ENCODE data around the gene UEVLD.

UEVLD gene

DNA sequence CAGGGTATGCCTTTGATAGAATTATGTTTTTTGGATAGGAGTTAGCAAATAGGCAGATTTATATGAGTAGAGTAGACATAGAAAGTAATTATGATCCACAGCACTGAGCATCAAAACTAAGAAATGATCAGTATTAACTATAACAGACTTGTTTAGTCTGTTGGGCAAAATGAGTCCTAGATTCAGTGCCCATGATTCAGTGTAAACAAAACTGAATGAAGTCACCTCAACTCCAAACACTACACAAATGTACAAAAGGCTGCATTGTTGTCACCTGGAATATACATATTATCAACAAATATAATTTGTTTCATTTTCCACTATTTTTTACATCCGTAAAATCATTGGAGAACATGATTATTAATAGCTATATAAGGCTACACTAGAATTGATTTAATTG lies 6.7 kb downstream of the UEVLD start:
- DNase-seq (ENCODE audit: low read depth): no peak

DNA sequence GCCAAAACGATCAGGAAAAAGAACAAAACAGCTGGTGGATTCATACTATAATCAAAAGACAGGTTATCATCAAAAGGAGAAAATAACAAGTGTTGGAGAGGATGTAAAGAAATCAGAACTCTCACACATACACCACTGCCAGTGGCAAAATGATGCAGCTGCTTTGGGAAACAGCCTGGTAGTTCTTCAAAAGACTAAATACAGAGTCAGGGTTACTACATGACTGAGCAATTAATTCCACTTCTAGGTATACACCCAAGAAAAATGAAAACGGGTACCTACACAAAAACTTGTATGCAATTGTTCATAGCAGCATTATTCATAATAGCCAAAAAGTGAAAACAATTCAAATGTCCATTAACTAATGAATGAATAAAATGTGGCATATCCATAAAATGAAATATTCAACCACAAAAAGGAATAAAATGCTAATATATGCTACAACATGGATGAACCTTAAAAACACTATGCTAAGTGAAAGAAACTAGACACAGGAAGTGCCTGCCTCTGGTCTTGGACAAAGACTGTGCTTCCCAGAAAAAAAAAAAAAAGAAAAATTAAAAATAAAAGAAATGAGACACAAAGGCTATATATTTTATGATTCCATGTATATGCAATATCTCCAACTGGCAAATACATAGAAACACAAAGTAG lies 8.3 kb downstream of the UEVLD start:
- DNase-seq (ENCODE audit: low read depth): no peak

DNA sequence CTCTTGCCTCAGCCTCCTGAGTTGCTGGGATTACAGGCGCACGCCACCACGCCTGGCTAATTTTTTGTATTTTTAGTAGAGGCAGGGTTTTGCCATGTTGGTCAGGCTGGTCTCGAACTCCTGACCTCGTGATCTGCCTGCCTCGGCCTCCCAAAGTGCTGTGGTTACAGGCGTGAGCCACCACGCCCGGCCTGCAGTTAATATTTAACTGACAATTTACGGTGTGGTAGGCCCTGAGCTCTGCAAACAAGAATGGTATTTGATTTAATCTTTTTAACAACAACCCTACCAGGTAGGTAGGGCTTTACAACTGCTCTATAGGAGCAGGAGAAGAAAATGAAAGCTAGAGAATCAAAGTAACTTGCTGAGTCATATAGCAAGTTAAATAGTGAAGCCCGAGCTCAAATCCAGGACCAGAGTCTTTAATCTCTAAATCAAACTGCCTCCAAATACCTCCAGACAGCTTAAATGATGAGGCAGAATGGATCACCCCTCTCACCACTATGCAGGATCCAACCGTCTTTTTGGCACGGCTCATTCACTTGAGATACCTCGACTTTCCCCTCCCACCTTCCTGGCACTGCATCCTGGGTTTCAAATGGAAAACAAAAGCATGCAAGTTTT lies 9.4 kb downstream of the UEVLD start:
- DNase-seq (ENCODE audit: low read depth): no peak

DNA sequence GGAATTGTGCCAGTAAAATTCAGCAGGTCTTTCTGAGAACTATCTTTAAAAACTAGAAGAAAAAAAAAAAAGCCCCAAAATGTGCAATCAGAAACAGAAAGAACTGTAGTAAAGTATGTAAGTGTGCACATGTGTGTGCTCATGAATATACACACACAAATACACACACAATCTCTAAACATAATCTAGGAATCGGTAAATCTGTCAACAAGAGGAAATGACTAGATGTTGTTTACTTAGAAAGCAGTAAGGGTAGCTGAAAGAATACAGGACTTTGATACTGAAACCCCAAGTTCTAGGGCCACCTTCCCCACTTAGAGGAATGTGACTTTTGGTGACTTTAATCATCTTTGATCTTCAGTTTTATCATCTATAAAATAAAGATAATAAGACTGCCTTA lies 13.2 kb downstream of the UEVLD start:
- no peak for DNase-seq (ENCODE audit: low read depth)

DNA sequence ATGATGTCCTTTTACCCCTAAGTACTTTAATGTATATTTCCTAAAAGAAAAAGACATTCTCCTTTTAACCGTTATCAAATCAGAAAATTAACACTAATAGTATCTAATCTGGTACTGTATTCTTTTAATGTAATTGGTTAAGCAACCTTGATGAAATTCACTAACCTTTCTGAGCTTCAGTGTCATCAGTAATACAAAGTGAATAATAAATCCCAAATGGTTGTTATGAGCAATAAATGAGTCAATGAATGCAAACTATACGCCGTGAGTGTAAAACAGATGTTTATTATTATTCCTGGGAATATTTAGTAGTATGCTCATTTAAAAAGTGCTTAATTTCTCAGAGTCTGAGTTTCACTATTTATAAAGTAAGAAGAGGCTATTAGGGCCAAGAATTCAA lies 21.5 kb downstream of the UEVLD start:
- DNase-seq (ENCODE audit: low read depth): no peak

DNA sequence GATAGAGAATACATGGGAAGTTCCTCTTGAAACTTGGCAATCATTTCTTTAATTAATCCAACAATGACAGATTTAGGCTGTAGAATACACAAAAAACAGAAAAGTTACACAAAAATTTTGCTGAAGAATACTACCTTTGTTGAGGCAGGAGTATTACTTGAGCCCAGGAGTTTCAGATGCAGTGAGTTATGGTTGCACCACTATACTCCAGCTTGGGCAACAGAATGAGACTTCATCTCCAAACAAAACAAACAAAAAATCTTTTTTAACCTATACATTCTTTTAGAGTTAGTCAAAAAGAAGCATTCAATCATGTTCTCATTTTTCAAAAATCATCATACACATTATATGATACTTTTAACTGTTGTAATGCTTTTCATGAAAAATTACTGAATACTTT lies 22.1 kb downstream of the UEVLD start:
- no peak for DNase-seq (ENCODE audit: low read depth)

DNA sequence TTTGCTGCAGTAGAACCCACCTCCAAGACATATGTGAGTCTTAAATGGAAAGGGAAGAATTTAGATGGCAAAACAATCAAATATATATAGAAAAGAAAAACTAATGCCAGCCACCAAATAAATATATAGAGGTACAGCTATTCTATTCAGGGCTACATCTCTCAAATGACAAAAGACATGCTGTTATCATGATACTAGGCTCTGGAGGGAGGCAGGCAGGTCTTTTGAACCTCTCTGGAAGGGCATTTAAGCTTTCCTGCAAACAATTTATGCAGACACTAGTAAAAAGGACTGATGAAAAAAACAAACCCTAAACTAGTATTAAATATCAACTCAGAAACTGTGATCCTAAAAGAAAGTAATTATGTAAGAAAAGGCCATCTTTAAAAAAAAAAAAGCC lies 24.4 kb downstream of the UEVLD start:
- DNase-seq (ENCODE audit: low read depth): no peak

DNA sequence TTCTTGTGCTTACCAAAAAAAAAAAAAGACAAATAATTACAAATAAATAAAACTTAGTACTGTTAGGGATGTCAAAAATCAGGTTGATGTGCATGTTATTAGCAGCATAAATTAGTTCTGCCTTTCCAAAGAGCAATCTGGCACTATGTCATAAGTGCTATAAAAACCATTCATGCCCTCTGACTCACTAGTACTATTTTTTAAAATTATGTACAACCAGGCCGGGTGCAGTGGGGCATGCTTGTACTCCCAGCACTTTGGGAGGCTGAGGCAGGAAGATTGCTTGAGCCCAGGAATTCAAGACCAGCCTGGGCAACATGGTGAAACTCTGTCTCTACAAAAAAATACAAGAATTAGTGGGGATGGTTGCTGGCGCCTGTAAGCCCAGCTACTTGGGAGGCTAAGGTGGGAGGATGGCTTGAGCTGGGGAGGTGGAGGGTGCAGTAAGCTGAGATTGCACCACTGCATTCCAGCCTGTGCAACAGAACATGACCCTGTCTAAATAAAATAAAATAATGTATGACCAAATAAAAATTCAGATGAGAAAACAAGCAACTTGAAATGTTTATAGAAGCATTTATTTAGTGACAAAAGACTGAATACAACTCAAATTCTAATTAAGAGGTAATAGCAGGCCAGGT lies 25.3 kb downstream of the UEVLD start:
- DNase-seq (ENCODE audit: low read depth): no peak

DNA sequence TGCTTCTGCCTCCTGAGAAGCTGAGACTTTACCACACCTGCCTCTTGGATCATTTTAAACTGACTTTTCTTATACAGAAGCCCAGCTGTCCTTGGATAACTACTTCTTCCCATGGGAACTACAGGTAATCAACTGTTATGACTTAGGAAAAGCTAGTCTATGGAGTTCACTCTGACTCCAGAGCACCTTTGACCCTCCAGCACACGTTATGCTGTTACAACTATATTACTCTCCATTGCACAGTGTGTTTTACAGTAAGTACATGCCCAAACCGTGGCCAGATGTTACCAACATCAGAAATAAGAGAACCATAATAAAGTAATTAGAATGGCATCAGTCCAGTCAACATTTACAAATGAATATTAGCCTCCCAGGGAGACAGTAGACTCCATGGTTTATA lies 40.5 kb downstream of the UEVLD start:
- no peak for DNase-seq (ENCODE audit: low read depth)

DNA sequence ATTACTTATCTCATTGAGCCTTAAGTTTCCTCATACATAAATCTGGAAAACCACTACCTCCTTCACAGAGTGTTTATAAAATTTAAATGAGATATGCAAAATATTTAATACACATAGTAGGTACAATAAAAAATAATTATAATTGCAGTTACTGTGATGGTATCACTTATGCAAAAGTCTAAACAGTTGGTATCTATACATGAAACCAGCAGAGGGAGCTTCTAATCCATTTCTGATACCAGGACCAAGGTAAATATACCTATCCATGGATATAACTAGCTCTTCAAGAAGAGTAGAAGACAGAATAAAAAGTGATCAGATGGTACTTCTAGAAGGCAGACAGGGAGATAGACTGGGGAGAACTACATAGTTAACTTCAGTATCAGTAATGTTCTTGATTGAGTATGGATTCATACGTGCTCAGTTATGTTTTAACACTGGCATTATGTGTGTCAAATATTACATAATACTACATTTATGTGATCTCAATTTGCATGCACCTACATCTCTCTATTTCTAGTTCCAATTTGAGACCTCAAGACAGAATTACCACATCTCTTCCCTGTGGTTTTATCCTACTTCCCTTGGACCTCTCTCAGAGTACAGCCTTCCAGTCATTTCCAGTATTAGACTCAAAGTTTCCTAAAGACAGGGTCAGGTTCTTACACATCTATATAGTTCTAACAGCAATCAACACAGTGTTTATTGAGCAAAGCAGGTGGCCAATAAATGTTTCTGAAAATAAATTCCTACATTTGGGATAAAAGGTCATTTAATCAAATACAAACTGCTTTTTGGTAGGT lies 48.1 kb downstream of the UEVLD start:
- no peak for DNase-seq (ENCODE audit: low read depth)

DNA sequence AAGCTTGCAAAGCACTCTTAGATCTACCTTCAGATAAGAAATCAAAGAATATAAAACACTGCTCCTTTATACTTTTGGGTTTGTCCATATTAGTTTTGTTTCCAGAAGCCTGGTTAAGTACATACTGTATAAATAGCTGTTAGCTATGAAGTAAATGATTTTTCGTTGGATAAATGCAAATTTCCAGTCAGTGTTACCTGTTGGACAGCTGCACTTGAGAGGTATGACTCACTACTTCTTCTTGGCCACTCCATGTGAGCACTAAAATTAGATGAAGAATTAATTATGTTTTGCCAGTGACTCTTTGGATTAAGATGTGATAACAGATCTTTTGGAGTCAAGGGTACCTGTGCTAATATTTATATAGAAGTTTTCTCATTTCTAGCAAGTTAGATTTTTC lies 52.3 kb downstream of the UEVLD start:
- DNase-seq (ENCODE audit: low read depth): no peak

DNA sequence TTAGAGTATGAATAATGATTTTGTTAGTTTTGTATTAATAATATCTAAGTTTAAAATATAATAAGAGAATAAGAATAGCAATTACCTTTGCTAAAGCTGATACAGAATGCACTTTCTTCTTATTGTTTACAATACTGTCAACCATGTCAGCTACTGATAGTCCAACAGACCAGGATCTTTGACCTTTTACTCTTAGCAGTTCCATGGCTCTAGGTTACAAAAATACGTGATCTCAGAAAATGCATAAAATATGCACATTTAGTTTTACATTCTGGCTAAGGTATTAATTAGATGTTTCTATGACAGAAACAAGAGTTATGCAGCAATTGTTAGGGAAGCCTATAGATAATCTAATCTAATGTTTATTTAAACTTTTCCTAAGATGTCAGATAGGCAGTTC lies 54.3 kb downstream of the UEVLD start:
- no peak for DNase-seq (ENCODE audit: low read depth)

DNA sequence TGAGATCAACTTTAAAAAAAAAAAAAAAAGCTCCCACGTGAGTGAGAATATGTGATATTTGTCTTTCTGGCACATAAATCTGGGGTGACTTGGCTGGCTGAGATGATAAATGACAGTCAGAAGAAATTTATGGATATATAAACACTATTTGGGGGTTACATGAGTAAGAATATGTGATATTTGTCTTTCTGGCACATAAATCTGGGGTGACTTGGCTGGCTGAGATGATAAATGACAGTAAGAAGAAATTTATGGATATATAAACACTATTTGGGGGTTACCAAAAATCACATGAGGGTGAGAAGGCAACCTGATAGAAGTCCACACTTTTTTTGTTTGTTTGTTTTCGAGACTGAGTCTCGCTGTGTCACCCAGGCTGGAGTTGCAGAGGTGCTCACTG lies 55.2 kb downstream of the UEVLD start:
- no peak for DNase-seq (ENCODE audit: low read depth)

DNA sequence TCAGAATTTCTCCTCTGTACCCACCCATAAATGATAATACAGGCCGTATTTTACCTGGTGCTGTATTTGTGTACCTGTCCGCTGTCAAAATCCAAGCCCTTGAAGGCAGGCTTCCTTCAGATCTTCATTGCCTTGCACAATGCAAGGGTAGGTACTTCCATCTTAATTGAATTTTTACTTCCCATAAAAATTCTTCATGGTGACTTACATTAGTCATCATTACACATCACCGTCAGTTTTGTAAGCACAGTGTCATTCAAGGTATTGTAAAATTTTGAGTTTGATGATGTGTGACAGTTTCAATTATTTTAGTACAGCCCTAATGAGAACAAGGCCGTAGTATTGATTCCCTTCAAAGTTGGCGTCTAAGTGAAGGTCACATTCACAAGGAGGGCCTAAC lies 61.0 kb downstream of the UEVLD start:
- DNase-seq (ENCODE audit: low read depth): no peak

DNA sequence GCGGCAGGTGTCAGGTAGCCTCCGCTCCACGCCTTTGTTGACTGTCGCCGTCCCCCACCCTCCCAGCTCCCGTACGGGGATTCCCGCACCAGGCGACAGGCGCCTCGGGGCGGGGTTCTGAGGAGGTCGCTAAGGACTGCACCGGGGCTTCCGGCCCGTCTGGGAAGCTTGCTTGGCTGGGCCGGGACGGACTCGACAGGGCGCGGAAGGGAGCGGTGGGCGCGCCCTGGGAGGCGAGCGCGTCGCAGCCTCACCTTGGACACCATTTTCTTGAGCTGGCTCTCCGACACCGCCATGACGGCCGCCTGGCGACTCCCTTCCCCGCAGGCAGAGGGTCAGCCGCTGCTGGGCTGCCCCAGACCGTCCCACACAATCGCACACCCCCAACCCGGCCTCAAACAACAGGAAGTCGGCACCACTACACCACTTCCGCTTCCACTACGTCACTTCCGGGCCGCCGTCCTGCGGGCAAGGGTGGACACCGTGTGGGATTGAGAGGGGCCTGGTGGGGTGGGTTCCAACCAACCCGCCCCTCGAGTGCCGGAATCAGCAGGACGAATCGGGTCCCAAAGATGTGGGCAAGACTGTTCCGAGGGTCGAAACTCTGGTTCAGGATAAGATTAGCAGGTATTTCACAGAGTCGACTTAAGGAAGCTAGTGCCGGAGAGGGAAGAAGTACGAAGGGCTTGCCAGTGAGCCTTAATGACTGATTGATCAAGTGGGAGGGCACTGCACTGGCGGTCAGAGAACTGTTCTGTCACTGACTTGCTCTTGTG lies 61.8 kb downstream of the UEVLD start, which contains the start of gene TSG101:
Gene TSG101 (minus strand): TSS at position 422 of the 776 bp plus-strand sequence. CDS start 126 bp downstream, at position 296.
- peak; percentile 88 for DNase-seq (ENCODE audit: low read depth)

DNA sequence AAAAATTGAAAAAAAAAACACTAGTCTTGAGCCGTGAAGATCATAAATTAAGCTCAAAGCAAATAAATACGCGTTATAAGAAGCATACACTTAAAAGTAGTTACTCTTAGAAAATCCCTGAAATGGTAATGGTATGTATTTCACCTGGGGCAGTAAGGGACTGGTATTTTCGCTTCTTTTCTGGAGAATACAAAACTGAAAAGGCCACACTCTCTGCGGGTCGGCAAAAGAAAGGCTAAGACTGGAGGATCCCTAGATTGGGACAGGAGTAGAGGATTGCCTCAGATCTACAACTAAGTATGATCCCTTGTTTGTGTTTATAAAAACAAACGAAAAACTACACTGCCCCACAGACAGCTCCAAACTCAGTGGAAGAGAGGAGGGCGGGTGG lies 62.4 kb downstream of the UEVLD start:
- no peak for DNase-seq (ENCODE audit: low read depth)

DNA sequence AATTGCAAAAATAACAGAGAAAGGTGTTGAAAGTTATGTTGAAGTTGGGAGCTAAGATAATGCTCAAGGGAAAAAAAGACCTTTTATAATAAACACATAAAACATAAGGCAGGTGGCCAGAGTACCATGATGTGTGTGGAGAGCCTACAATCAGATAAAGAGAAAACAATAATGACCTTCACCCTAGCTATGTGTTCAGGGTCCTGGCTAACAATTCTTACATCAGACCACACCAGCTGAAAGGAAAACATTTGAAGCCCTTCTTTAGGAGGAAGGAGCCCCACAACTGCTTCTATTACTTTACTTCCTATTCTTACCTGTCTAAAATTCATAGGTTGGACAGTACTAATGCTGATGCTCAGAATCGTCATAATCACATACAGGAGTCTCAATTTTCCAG lies 64.3 kb downstream of the UEVLD start:
- DNase-seq (ENCODE audit: low read depth): no peak

DNA sequence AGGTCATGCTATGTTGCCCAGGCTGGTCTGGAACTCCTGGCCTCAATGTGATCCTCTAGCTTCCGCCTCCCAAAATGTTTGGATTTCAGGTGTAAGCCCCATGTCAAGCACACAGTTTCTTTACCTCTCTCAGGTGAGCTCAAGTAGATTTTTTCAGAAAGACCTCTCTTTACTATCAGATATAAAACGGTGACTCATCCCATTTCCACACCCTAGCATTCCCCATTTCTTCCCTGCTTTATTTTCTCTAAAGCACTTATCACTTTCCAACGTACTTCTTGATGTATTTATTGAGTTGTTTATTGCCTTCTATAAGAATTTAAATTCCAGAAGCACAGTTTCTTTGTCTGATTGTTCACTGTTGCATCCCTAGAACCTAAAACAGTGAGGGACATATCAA lies 65.5 kb downstream of the UEVLD start:
- no peak for DNase-seq (ENCODE audit: low read depth)

DNA sequence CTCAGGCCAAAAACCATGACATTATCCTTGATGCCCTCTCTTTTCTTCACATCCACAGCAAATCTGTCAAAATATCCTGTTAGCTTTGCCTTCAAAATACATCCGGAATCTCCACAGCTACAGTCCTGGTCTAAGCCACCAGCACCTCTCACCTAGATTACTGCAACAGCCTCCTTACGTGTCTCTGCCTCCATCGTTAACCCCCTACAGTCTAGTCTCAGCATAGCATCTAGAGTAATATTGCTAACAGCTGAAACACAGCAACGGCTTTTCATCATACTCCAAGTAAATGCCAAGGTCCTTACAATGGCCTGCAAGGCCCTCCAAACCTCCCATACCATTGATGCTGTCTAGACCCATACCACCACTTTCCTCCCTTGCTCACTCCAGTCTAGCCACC lies 66.1 kb downstream of the UEVLD start:
- DNase-seq (ENCODE audit: low read depth): no peak

DNA sequence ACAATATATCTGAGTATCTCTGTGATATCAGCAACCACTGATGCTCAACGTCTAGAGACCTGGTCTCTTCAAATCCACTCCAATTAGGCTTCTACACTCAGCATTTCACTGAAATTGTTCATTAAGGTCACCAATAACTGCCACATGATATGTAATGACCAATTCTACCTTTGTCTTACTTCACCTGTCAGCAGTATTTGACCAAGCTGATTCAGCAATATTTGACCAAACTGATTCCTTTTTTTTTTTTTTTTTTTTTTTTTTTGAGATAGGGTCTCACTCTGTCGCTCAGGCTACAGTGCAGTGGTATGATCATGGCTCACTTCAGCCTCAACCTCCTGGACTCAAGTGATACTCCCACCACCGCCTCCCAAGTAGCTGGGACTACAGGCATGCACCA lies 67.4 kb downstream of the UEVLD start:
- DNase-seq (ENCODE audit: low read depth): no peak

DNA sequence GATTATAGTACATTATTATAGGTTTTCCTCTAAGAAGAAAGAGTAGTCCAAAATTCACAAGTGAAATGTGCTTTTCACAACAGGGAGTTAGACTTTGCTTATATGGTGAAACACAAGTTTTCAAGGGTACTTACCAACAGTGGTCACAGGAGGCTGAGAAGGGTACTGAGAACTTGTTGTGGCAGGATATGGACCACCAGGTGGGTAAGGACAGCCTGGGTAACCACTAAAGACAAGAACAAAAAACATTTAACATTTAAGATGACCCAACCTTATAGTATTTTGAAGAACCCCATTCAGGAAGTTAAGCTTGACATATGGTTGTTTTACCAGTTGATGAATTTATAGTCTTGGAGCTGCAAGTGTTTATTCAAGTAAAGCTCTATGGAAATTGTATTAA lies 86.2 kb downstream of the UEVLD start:
- DNase-seq (ENCODE audit: low read depth): no peak

DNA sequence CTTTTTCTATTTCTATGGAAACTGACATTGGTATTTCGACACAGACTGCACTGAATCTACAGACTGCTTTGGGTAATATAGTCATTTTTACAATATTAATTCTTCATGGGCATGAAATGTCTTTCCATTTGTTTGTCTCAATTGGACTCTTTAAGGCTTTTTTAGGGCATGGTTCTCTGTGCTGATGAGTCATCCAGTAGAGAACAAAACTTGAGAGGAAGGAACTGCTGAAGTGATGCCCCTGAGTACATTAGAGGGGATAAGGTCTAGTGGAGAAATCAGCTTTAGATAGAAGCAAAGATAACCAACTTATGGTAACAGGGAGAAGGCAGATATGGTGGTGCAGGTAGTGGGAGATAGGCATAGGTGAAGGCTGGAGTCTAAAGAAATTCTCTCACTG lies 86.9 kb downstream of the UEVLD start:
- no peak for DNase-seq (ENCODE audit: low read depth)
